Measurements from ENCODE around the gene UNC119B. TPM values are rescaled to one million over a fixed set of nuclear protein-coding genes. Genes with fewer than 3 reads are reported as not detected.

Gene UNC119B
- total RNA-seq, 2 experiments from 2014 or later = 23.8 to 24.3 TPM

- Mint-ChIP-seq H3K4me1 (ENCODE audit: low read depth) (no peaks in the 10 kb centered on the region), H3K4me3 (no peak overlapping the region), H3K9me3 (no peaks in the 10 kb centered on the region), H3K27me3 (peaks cover 2% of the 10 kb centered on the region), H3K36me3 (ENCODE audit: low read depth) (no peaks in the 10 kb centered on the region), H3K27ac (no peak overlapping the region)
- no peak for TF ChIP-seq CTCF (IDR thresholded peaks at IDR 0.05)
- DNase-seq = no peak
- ChIA-PET POLR2A (no interaction called here), CTCF (interaction anchor here (1.2 kb wide), 1 partner anchor 224 kb away, joined by 3 read pairs; no protein-coding TSS in a partner anchor)
- intact Hi-C loops (cut with micrococcal nuclease) = no loop called here
- ATAC-seq = no peak
These were observed 38.0 kb downstream of the UNC119B start for GRCh38 chr12:120748242-120748641.

GRCh38 chr12:120749256-120749655 lies 39.0 kb downstream of the UNC119B start:
- no peak for TF ChIP-seq CTCF (IDR thresholded peaks at IDR 0.05)
- Mint-ChIP-seq H3K36me3 (ENCODE audit: low read depth) (no peaks in the 10 kb centered on the region), H3K27me3 (peaks cover 2% of the 10 kb centered on the region), H3K27ac (no peak overlapping the region), H3K9me3 (no peaks in the 10 kb centered on the region), H3K4me1 (ENCODE audit: low read depth) (no peaks in the 10 kb centered on the region), H3K4me3 (no peak overlapping the region)
- no peak for DNase-seq
- CTCF ChIA-PET = no interaction called here
- POLR2A ChIA-PET = no interaction called here
- no peak for ATAC-seq
- intact Hi-C loops (cut with micrococcal nuclease) = no loop called here

GRCh38 chr12:120750806-120751205 lies 40.5 kb downstream of the UNC119B start:
- no peak overlapping the region for H3K4me3 Mint-ChIP-seq
- H3K27me3 Mint-ChIP-seq = peaks cover 2% of the 10 kb centered on the region
- DNase-seq = peak; percentile 21

GRCh38 chr12:120751389-120751788 lies 41.1 kb downstream of the UNC119B start:
- no peak for DNase-seq
- Mint-ChIP-seq H3K4me3 (no peak overlapping the region), H3K4me1 (ENCODE audit: low read depth) (no peaks in the 10 kb centered on the region), H3K27me3 (peaks cover 2% of the 10 kb centered on the region), H3K36me3 (ENCODE audit: low read depth) (no peaks in the 10 kb centered on the region), H3K27ac (no peak overlapping the region), H3K9me3 (peaks cover 4% of the 10 kb centered on the region)
- intact Hi-C loops (cut with micrococcal nuclease) = no loop called here
- POLR2A ChIA-PET = no interaction called here
- ATAC-seq = no peak
- no peak for TF ChIP-seq CTCF (IDR thresholded peaks at IDR 0.05)
- CTCF ChIA-PET = interaction anchor here (0.7 to 2.8 kb wide), 4 partner anchors 31 to 221 kb away, joined by 3 to 13 read pairs (median 4); no protein-coding TSS in a partner anchor

More at GRCh38 chr12:120750806-120751205, 40.5 kb downstream of the UNC119B start:
- peaks cover 4% of the 10 kb centered on the region for H3K9me3 Mint-ChIP-seq
- H3K36me3 Mint-ChIP-seq (ENCODE audit: low read depth) = no peaks in the 10 kb centered on the region
- H3K27ac Mint-ChIP-seq = no peak overlapping the region
- ChIA-PET CTCF (interaction anchor here (0.7 to 2.8 kb wide), 5 partner anchors 31 to 221 kb away, joined by 3 to 13 read pairs (median 4); no protein-coding TSS in a partner anchor), POLR2A (interaction anchor here (0.6 kb wide), 1 partner anchor 476 kb away, joined by 4 read pairs; no protein-coding TSS in a partner anchor)
- TF ChIP-seq CTCF (IDR thresholded peaks at IDR 0.05) = no peak
- ATAC-seq = no peak
- no peaks in the 10 kb centered on the region for H3K4me1 Mint-ChIP-seq (ENCODE audit: low read depth)
- intact Hi-C loops (cut with micrococcal nuclease) = no loop called here

- H3K36me3 Mint-ChIP-seq (ENCODE audit: low read depth) = no peaks in the 10 kb centered on the region
- peaks cover 4% of the 10 kb centered on the region for H3K9me3 Mint-ChIP-seq
- DNase-seq = no peak
- peaks cover 2% of the 10 kb centered on the region for H3K27me3 Mint-ChIP-seq
- ATAC-seq = no peak
- no peak overlapping the region for H3K4me3 Mint-ChIP-seq
- no peak overlapping the region for H3K27ac Mint-ChIP-seq
- POLR2A ChIA-PET = no interaction called here
- intact Hi-C loops (cut with micrococcal nuclease) = no loop called here
- TF ChIP-seq CTCF (IDR thresholded peaks at IDR 0.05) = no peak
- H3K4me1 Mint-ChIP-seq (ENCODE audit: low read depth) = no peaks in the 10 kb centered on the region
- CTCF ChIA-PET = no interaction called here
These were observed 44.5 kb downstream of the UNC119B start for GRCh38 chr12:120754792-120755191.
